Prostate gland (tissue), 2 donors: ENCODE results near the gene TTBK1.

ENCODE experiments used
- CTCF ChIP-seq, 4 experiments: fragments of 200-600 bp in 2 of 4; fragments of 450-650 bp in 2 of 4; sonication (generic) in 2 of 4; IDR thresholded peaks; 1 replicate in 3 of 4; 2 replicates in 1 of 4; pipeline ENCODE4 v1.5.1; 2016 to 2019; ENCODE audit warnings: antibody characterized with exemption in 4 of 4, mild to moderate bottlenecking in 2 of 4, moderate library complexity in 2 of 4
- POLR2A ChIP-seq: fragments of 450-650 bp; IDR thresholded peaks from one replicate; pipeline ENCODE4 v1.6.1; 2016; ENCODE audit warnings: antibody characterized with exemption, mild to moderate bottlenecking

- no peak for TF ChIP-seq CTCF (IDR thresholded peaks at IDR 0.05)
- TF ChIP-seq POLR2A = no peak
These were observed 54.6 kb downstream of the TTBK1 start, which contains the start of gene SLC22A7 for GRCh38 chr6:43297644-43298564.
